IPS-18c (cell line): ENCODE data around the gene LCAT.

ENCODE experiments used
- H3K4me3 ChIP-seq: 2 replicates; pipeline ENCODE4 v1.7.0; 2013; ENCODE audit warnings: low read depth, mild to moderate bottlenecking, low read length, moderate library complexity; ENCODE audit not compliant: insufficient read depth
- H3K9me3 ChIP-seq: one replicate; pipeline ENCODE4 v1.6.1; 2013; ENCODE audit warnings: mild to moderate bottlenecking, low read length, moderate library complexity; ENCODE audit not compliant: control insufficient read depth, insufficient read depth

LCAT gene, protein sequence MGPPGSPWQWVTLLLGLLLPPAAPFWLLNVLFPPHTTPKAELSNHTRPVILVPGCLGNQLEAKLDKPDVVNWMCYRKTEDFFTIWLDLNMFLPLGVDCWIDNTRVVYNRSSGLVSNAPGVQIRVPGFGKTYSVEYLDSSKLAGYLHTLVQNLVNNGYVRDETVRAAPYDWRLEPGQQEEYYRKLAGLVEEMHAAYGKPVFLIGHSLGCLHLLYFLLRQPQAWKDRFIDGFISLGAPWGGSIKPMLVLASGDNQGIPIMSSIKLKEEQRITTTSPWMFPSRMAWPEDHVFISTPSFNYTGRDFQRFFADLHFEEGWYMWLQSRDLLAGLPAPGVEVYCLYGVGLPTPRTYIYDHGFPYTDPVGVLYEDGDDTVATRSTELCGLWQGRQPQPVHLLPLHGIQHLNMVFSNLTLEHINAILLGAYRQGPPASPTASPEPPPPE

GRCh38 chr16:67943619-67944504, at the start of gene LCAT:
TSS of gene LCAT (minus strand) at chr16:67944120. CDS start at chr16:67944101, 19 bp downstream.
- Histone ChIP-seq H3K4me3 (no peak within 1 kb of the TSS), H3K9me3 (no peaks in the 10 kb centered on the region)

- Histone ChIP-seq H3K4me3 (no peak overlapping the region), H3K9me3 (no peaks in the 10 kb centered on the region)
These were observed 49.5 kb upstream of the LCAT start for GRCh38 chr16:67993207-67994039.

DNA sequence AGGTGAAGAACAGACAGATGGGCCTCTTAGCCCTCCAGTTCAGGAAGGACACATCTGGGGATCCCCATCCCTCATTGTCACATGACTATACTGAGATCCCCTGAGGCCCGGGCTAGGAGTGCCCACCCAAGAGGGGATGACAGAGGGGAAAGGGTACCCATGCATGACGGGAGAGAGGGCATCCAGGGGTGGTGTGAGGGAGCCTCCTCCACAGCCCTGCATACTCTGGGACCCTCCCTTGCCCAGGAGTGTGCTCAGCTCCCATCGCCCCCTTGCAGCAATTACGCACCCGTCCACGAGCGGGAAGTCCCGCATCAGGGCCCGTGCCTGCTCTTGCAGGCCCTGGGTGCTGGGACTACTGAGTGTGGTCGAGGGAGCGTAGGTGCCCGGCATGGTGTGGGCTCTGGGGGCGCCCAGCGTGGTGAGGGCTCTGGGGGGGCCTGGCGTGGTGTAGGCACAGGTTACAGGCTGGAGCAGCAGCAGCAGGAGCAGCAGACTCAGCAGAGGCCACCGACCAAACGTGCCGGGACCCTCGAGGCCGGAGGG, 48.8 kb upstream of the LCAT start:
- Histone ChIP-seq H3K9me3 (no peaks in the 10 kb centered on the region), H3K4me3 (no peak overlapping the region)

DNA sequence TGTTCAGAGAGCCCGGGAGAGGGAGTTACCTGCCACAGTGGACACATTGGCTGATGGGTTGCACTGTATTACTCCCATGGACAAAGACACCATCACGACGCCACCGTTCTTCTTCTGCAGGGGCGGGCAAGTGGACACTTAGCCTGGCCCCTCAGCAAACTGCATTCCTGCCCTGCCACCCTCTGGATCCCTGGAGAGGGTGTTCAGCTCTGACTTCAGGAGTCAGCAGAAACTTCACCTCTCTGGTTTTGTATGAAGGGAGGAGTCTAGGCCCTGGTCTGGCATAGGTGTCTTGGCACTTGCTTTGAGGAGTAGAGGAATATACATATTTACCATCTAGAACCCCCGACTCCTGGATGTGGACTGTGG, 46.1 kb upstream of the LCAT start:
- Histone ChIP-seq H3K4me3 (no peak overlapping the region), H3K9me3 (no peaks in the 10 kb centered on the region)

- no peak overlapping the region for H3K4me3 ChIP-seq
- H3K9me3 ChIP-seq: no peaks in the 10 kb centered on the region
These were observed 45.5 kb upstream of the LCAT start for GRCh38 chr16:67989322-67990017.

- H3K9me3 ChIP-seq: no peaks in the 10 kb centered on the region
These were observed 44.8 kb upstream of the LCAT start for GRCh38 chr16:67988675-67989074.

DNA sequence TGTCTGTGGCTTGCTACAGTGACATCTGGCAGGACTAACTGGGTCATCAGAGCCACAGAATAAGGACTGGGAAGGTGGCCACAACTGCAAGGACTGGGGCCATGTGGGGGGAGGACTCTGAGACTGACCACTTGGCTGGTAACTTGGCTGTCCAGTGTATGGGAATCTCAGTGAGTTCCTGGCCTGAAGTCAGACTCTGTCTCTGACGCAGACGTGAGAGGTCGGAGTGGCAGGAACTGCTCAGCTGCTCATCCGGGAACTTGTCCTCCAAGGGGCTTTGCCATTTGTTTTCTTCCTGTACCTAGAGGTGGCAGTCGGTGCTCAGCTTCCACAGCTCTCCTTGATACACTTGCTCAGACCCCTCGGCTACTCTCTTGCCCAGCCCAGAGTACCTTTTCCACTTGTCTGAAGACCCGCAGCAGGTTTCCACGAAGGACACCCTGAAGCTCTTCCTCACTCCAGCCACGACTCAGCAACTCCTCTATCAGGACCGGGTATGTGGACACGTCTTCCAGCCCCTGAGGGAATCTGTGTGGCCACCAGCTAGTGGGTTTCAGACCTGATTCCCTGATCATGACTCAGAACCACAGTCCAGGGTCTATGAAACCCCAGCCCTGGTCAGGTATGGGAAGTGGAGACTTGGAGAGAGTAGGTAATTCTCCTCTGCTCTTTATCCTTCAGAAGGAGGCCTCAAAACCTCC, 43.7 kb upstream of the LCAT start:
- H3K4me3 ChIP-seq: no peak overlapping the region
- no peaks in the 10 kb centered on the region for H3K9me3 ChIP-seq

More at GRCh38 chr16:67988675-67989074, 44.8 kb upstream of the LCAT start:
- H3K4me3 ChIP-seq: no peak overlapping the region

- Histone ChIP-seq H3K9me3 (no peaks in the 10 kb centered on the region), H3K4me3 (no peak overlapping the region)
These were observed 43.0 kb upstream of the LCAT start for GRCh38 chr16:67986949-67987348.

GRCh38 chr16:67982011-67982696, 38.2 kb upstream of the LCAT start:
- Histone ChIP-seq H3K9me3 (peaks cover 2% of the 10 kb centered on the region), H3K4me3 (no peak overlapping the region)

- H3K9me3 ChIP-seq: peaks cover 2% of the 10 kb centered on the region
- no peak within 1 kb of the TSS for H3K4me3 ChIP-seq
These were observed 36.2 kb upstream of the LCAT start, which contains the start of gene DPEP3 for GRCh38 chr16:67979955-67980678. TSS of gene DPEP3 (minus strand) at chr16:67980499. CDS start at chr16:67980380, 119 bp downstream.

DNA sequence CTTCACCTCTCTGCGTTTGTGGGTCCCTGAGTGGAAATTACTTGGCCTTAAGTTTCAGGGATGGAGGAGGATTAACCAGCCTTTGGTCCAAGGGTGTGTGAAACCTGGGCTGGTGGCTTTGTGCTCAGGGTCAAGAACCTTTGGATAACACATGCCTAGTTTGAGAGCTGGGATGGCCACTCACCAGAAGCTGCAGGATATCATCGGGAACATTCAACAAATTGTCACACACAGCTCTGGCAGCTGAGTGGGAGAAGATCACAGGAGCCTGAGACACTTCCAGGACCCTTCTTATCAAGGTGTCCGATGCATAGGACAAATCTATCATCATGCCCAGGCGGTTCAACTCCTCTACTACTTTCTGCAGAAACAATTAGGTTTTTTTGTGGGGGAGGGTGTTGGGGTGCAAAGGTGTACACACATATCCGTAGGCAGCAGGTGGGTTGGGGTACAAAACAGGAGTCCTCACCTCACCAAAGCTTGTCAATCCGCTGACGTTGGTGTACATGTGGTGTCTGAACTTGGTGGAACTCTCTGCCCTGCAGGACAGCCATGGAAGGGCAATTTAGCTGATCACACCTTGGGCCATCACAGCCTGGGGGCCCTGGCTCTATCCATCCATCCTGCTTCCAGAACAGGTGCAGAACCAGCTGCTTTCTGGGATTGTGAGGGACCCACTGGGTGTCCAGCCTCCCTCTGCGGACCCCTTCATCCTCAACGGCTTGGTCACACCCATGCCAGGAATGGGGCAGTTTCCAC, 33.7 kb upstream of the LCAT start:
- H3K4me3 ChIP-seq: no peak overlapping the region
- peaks cover 2% of the 10 kb centered on the region for H3K9me3 ChIP-seq

- H3K9me3 ChIP-seq: peaks cover 2% of the 10 kb centered on the region
- H3K4me3 ChIP-seq: no peak overlapping the region
These were observed 33.1 kb upstream of the LCAT start for GRCh38 chr16:67977005-67977404.

- Histone ChIP-seq H3K9me3 (peaks cover 2% of the 10 kb centered on the region), H3K4me3 (no peak overlapping the region)
These were observed 32.3 kb upstream of the LCAT start for GRCh38 chr16:67976205-67976604.
